Upper lobe of right lung (tissue), 1 donor: ENCODE data around the gene RGL1. TPM values are rescaled to one million over a fixed set of nuclear protein-coding genes. Genes with fewer than 3 reads are reported as not detected.

Experiments used
- ATAC-seq: fragments of 200-7000 bp; cut with Tn5 transposase; one replicate; pipeline ENCODE4 v1.9.1; 2020; ENCODE audit warnings: mild to moderate bottlenecking, moderate library complexity
- DNase-seq: peaks from one replicate; pipeline ENCODE4 v3.0.0-alpha.2; 2020
- H3K27ac ChIP-seq: fragments of 200-600 bp; one replicate; pipeline ENCODE4 v1.8.0; 2022
- H3K27me3 ChIP-seq: fragments of 200-600 bp; one replicate; pipeline ENCODE4 v1.8.0; 2022; ENCODE audit warnings: mild to moderate bottlenecking
- H3K36me3 ChIP-seq: fragments of 200-600 bp; one replicate; pipeline ENCODE4 v1.8.0; 2022
- H3K4me1 ChIP-seq: fragments of 200-600 bp; one replicate; pipeline ENCODE4 v1.8.0; 2022
- H3K4me3 ChIP-seq: fragments of 200-600 bp; one replicate; pipeline ENCODE4 v1.8.0; 2022; ENCODE audit warnings: mild to moderate bottlenecking
- H3K9me3 ChIP-seq: fragments of 200-600 bp; one replicate; pipeline ENCODE4 v1.8.0; 2022
- intact Hi-C: fragments of 100-400 bp; cut with DNase I; formaldehyde crosslinking; loops from one replicate; pipeline ENCODE4 v1.11.0; 2022
- total RNA-seq: library from RNA; stranded (reverse); fragmentation: NEBNext Ultra II Directional; extraction: Animal tissue kit (Norgen Biotek cat#: 25700); gene quantifications from one replicate; pipeline ENCODE4 v1.2.1, GENCODE V29; 2021
- TF ChIP-seq, protein P1 (sequence below): fragments of 200-600 bp; IDR thresholded peaks from one replicate; pipeline ENCODE4 v1.8.0; 2022; ENCODE audit warnings: antibody characterized with exemption
- donor health status: DM: no; HTN: yes; CAD: no; lungs with severe emphysema.

Gene RGL1
- total RNA-seq, 1 donor from 2014 or later = 40.9 TPM

DNA sequence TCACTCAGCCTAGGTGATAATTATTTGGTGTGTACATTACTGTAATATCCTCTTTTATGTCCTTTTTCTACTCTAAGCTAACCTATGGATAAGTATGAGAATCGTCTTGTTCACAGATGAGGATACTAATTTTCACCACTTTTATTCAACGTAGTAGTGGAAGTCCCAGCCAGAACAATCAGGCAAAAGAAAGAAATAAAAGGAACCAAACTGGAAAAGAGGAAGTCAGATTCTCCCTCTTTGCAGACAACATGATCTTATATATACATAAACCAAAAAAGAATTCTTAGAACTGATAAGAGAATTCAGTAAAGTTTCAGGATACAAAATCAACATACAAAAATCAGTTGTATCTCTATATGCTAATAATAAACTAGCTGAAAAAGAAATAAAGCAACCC lies 12.6 kb upstream of the RGL1 start:
- intact Hi-C loops = no loop called here
- H3K27ac ChIP-seq = no peak overlapping the region
- no peaks in the 10 kb centered on the region for H3K36me3 ChIP-seq
- H3K4me1 ChIP-seq = no peaks in the 10 kb centered on the region
- no peaks in the 10 kb centered on the region for H3K9me3 ChIP-seq
- no peak for DNase-seq
- H3K27me3 ChIP-seq = no peaks in the 10 kb centered on the region
- no peak for ATAC-seq
- H3K4me3 ChIP-seq = no peak overlapping the region
- TF ChIP-seq, protein P1, sequence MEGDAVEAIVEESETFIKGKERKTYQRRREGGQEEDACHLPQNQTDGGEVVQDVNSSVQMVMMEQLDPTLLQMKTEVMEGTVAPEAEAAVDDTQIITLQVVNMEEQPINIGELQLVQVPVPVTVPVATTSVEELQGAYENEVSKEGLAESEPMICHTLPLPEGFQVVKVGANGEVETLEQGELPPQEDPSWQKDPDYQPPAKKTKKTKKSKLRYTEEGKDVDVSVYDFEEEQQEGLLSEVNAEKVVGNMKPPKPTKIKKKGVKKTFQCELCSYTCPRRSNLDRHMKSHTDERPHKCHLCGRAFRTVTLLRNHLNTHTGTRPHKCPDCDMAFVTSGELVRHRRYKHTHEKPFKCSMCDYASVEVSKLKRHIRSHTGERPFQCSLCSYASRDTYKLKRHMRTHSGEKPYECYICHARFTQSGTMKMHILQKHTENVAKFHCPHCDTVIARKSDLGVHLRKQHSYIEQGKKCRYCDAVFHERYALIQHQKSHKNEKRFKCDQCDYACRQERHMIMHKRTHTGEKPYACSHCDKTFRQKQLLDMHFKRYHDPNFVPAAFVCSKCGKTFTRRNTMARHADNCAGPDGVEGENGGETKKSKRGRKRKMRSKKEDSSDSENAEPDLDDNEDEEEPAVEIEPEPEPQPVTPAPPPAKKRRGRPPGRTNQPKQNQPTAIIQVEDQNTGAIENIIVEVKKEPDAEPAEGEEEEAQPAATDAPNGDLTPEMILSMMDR = no peak

- Histone ChIP-seq H3K36me3 (no peaks in the 10 kb centered on the region), H3K27ac (no peak overlapping the region), H3K27me3 (no peaks in the 10 kb centered on the region), H3K4me1 (no peaks in the 10 kb centered on the region), H3K9me3 (no peaks in the 10 kb centered on the region), H3K4me3 (no peak overlapping the region)
- intact Hi-C loops = no loop called here
- no peak for DNase-seq
- ATAC-seq = no peak
- TF ChIP-seq, protein P1 = no peak
These were observed 10.8 kb upstream of the RGL1 start for GRCh38 chr1:183794088-183794487.

DNA sequence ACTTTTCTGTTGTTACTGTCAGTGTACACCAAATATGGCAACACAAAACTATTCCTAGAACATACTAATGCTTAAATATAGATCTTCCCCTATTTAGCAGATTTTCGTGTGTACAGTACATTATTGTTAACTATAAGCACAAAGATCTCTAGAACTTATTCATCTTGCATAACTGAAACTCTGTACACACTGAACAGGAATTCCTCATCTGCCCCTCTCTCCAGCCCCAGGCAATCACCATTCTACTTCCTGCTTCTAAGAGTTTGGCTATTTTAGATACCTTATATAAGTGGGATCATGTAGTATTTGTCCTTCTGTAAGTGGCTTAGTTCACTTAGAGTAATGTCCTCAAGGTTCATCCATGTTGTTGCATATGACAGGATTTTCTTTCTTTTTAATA lies 4.5 kb upstream of the RGL1 start:
- TF ChIP-seq, protein P1 = no peak
- Histone ChIP-seq H3K27me3 (no peaks in the 10 kb centered on the region), H3K4me3 (no peak overlapping the region), H3K27ac (no peak overlapping the region), H3K36me3 (no peaks in the 10 kb centered on the region), H3K4me1 (no peaks in the 10 kb centered on the region), H3K9me3 (no peaks in the 10 kb centered on the region)
- DNase-seq (no peak), ATAC-seq (no peak)
- intact Hi-C loops = no loop called here

GRCh38 chr1:183801649-183802048 lies 3.3 kb upstream of the RGL1 start:
- Histone ChIP-seq H3K9me3 (no peaks in the 10 kb centered on the region), H3K27ac (no peak overlapping the region), H3K36me3 (no peaks in the 10 kb centered on the region), H3K27me3 (no peaks in the 10 kb centered on the region), H3K4me1 (no peaks in the 10 kb centered on the region), H3K4me3 (no peak overlapping the region)
- TF ChIP-seq, protein P1 = no peak
- DNase-seq (no peak), ATAC-seq (no peak)
- intact Hi-C loops = no loop called here

- no peaks in the 10 kb centered on the region for H3K9me3 ChIP-seq
- intact Hi-C loops = no loop called here
- TF ChIP-seq, protein P1 = no peak
- peak overlapping the region; percentile 75 for H3K27ac ChIP-seq
- peaks cover 7% of the 10 kb centered on the region for H3K36me3 ChIP-seq
- ATAC-seq (peak; percentile 4), DNase-seq (no peak)
- no peaks in the 10 kb centered on the region for H3K27me3 ChIP-seq
- peak overlapping the region; percentile 72 for H3K4me3 ChIP-seq
- peaks cover 15% of the 10 kb centered on the region for H3K4me1 ChIP-seq
These were observed 533 bp upstream of the RGL1 start for GRCh38 chr1:183804387-183804786.

DNA sequence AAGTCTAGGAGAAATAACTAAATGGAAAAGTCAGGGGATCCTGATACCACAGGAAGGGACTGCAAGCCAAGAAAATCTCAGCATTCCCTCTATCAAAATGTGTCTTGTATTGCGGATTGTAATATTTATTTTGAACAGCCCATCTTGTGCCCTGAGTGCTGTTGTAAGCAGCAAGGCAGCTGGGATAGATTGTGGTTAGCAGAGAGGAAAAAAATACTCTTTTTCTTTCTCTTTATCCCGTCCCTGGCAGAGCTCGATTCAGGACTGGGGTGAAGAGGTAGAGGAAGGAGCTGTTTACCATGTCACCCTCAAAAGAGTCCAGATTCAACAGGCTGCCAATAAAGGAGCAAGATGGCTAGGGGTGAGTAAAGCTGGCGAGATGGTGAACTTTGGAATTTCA lies 1.2 kb downstream of the RGL1 start:
- Histone ChIP-seq H3K36me3 (peaks cover 7% of the 10 kb centered on the region), H3K27ac (peak overlapping the region; percentile 75), H3K27me3 (no peaks in the 10 kb centered on the region), H3K4me1 (peaks cover 32% of the 10 kb centered on the region), H3K9me3 (no peaks in the 10 kb centered on the region), H3K4me3 (peak overlapping the region; percentile 72)
- ATAC-seq (no peak), DNase-seq (no peak)
- TF ChIP-seq, protein P1 = no peak
- intact Hi-C loops = no loop called here
